HG03039 (cell line): ENCODE results near the gene TP53AIP1.

Source experiments
- ATAC-seq: cut with Tn5 transposase; IDR thresholded peaks from one replicate; pipeline ENCODE4 v1.9.1; 2021; ENCODE audit warnings: mild to moderate bottlenecking, moderate library complexity; ENCODE audit not compliant: unreplicated experiment

Gene TP53AIP1, protein sequence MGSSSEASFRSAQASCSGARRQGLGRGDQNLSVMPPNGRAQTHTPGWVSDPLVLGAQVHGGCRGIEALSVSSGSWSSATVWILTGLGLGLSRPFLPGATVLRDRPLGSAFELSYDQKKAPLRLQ

DNA sequence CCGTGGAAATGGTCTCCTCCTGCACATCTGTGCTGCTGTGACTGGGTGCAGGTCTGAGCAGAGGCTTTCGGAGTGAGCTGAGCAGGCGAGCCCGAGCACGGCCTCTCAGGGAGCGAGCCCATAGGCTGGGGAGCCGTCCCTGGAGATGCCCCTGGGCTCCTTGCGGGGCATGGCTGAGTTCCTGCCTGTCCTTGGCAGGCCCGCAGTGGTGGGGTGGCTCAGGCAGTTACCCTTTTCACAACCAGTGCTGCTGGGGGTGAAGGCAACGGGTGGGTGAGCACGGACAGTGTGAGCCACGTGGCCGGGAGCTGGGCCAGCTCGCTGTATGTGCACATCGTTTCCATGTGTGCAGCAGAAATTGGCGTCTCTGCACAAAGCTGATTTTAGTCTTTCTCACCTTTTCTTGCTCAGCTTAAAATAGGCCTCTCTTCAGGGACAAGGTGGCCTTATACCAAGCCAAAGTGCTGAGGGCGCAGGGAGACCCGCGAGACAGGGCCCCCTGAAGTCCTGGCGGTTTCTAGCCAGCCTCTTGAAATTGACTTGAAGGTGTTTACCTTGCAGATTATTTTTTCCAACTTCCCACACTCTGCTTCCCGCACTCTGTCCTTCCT lies at the start of gene TP53AIP1:
TSS of gene TP53AIP1 (minus strand) at position 55 of the 611 bp plus-strand sequence. CDS start 5,053 bp downstream, outside the sequence.
- ATAC-seq, result no peak

DNA sequence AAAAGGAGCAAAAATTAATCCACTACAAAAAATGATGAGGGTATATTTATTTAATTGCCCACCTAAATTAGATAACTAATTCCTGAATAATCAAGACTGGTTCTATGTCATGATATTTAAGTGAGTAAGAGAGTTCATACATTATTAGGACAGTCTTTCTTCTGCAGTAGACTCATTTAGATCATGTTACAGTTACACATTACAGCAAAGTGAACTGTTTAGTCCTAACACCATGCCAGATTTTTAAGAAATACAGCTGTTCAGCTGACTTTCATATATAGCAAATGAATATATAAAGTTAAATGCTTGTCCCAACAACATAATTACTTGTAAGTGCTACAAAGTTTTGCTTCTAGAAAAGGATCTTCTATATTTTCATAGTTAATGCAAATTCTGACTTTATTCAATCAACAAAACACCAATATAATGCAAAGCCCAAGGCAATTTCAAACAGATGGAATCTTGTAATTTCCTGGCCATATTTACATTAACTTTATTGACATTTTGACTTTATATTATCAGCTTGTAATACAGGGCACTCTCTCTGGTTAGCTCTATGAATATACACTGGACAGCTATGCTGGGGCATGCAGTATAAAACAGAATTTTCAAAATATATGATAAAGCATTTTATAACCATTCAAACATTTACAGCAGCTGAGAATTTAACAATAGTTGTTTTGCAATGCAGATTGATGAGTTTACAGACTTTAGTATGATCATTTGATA lies 45.7 kb upstream of the TP53AIP1 start:
- no peak for ATAC-seq

DNA sequence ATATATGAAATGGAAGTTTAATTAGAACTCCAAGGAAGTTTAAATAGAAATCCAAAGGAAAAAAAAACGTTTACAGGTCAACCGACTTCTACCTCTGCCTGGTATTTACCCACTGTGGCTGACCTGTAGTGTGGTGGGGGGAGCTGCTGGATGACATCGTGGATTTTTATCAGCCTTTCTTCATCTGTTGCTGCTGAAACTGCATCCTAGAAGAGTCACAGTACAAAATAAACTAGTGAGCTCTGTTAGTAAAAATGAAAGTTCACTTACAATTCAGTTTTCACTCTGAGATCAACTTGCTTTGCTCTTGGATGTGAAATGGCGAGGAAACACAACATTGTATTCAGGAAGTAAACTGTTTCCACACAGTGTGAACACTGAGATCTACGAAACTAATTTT lies 43.2 kb upstream of the TP53AIP1 start:
- ATAC-seq, result no peak

DNA sequence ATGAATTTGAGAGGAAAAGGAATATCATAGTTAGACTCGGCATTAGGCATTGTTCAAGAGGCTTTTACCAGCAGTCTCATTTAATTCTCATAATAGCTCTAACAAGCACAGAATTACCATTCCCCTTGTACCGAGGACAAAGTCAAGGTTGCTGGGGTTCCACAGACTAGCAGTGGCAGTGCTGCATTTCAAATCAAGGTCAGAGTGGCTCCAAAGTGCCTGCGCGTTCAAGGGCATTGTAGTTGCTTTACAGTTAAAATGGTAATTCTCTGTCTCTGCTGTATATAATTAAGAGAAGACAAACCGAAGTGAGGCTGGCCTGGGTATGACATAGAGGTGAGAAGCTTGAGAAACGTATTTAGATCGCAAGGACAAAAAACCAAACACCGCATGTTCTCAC lies 40.4 kb upstream of the TP53AIP1 start:
- no peak for ATAC-seq

DNA sequence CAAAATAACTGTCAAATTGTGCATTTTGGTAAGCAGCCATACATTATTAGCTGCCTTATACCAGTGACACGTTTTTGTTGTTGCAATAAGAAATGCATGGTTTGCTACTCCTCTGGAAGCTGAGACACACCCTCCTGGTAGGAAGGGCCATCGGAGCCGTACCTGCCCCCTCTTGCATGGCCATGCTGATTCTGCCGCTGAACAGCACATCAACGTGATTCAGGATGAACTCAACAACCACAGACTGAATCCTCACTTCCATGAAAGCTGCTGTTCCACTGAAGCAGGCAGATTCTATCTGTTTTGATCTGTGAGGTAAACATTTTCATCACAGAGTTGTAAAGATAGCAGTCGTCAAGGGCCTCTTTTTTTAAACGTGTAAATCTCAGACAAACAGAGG lies 38.6 kb upstream of the TP53AIP1 start:
- no peak for ATAC-seq

DNA sequence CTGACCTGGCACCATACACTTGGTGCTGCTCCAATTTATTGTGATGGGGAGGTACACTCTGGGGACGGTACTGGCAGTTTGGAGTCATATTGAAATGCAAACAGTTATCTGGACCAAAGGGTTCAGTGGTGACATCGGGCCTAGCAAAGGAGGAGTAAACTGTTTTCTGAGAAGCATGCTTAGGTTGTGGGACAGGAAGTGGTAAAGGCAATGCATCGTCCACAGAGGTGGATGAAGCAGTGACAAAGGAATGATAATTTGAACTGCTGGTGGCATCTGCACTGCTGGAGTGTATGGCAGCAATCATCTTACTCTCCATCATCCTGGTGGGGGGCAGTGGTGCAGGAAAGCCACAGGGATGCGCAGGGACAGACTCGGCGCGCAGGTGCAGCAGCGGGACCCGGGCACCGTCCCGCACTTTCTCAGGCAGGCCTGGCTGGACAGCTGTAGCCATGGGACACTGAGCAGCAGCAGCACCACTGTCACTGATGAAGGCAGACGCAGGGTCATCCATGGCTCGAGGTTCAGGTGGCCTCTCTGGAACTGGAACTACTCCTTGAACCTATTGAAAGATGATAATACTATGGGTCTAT lies 28.0 kb upstream of the TP53AIP1 start:
- ATAC-seq, result no peak

DNA sequence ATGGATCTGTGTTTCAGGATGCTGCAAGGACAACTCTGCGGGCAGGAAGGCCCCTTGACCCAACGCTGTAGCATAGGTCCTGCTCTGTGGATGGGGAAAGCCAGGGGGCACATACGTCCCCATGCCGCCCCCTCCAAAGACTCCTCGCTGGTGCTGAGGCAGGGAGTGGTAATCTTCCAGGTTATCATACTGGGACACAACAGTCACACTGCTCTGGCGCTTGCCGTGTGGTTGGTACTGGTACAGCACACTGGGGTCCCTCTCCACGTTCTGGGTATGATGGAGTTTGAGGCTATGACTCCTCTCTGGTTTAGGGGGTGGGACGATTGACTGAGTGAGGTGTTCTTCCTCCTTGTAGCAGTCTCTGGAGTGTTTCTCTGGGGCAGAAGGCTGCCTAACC lies 26.2 kb upstream of the TP53AIP1 start:
- ATAC-seq, result no peak

DNA sequence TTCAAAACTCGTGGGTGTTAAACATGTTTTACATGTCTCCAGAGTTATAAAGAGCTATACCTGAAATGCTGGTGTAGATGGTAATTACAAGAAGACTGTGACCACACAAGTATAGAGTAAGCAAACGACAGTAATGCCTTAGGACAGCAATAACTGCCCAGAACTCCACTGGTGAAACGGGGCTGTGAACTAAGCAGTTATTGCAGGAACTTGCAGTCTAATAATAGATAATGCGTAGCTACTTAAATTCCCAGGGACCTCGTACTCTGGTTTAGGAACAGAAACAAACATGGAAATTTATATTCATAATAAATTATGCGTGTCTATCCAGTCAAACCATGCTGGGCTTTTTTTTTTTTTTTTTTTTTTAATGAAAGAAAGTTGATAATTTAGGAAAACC lies 24.9 kb upstream of the TP53AIP1 start:
- ATAC-seq, result no peak

DNA sequence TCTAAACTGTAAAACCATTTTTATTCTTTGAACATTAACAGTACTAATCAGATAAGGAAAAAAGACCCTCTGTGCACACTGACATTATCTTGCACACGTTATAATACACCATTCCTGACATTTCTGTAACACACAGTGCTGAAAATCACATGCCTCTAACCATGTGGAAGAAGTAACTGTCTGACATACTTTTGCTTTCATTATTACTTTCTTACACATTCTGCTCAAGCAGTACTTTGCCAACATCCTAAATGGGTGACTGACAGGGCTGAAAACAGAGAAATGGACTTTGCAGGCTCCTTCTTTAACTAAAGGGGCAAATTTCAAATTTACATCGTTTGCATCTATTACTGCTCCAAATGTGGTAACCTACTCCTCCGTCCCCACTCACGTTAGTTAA lies 22.8 kb upstream of the TP53AIP1 start:
- ATAC-seq, result peak; percentile 96

DNA sequence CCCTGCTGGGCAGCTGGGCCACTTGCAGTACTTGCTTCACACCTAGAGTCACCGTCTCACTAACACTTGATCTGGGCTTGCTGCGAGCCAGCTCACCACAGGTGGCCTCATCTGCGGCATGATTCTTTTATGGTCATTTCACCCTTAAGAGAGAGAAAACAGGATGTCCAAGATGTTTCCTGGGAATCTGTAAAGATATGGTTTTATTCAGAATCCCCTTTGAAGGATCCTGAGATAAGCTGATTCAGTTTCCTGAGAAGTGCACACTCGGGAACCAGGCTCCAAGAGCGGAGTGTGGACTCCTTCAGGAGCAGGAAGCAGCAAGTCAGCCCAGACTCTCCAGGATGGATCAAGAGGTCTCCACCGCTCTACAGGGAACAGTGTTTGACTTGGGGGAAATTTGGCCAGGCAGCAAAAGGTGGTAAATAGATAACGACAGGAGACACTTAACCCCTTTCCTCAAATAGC lies 21.8 kb upstream of the TP53AIP1 start:
- ATAC-seq, result no peak

DNA sequence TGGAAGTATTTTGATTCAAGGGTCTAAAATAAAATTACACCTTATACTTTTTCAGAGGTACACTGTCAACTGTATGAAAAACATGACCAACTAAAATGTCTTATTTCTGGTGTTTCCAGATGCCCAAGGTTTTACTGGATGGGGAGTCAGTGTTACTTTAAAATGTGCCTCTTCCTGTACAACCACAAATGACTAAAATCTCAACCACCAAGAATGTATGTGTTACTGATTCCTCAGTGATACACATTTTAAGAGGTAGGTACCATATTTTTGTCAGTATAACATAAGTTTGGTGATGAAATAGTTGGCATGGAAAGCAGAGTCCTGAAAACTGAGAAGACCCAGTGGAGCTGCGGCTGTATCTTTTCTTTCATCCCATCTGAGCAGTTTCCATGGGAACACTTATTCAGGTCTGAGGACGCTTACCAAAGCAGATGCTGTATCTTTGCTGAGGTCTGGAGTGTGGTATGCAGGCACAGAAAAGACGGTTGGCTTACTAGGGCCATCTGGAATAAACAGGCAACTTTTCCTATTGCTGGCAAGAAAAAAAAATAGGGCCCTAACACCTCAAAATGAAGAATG lies 21.2 kb upstream of the TP53AIP1 start:
- no peak for ATAC-seq

DNA sequence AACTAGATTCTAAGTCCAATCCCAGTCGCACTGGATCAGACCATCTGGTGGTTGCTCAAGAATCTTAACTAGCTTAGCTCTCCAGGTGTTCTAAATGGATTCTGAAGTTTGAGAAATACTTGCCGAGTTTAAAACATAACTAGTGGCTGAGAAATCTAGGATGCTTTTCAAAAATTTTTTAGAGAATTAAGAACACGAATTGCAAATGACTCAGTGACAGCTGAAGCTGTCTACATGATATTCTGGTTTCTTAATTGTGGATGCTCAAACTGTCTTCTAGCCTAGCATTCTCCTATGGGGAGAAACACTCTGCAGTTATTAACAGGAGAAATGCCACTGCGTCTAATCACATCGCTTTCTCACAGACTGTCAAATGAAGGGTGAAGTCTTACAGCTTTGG lies 20.2 kb upstream of the TP53AIP1 start:
- ATAC-seq, result no peak

DNA sequence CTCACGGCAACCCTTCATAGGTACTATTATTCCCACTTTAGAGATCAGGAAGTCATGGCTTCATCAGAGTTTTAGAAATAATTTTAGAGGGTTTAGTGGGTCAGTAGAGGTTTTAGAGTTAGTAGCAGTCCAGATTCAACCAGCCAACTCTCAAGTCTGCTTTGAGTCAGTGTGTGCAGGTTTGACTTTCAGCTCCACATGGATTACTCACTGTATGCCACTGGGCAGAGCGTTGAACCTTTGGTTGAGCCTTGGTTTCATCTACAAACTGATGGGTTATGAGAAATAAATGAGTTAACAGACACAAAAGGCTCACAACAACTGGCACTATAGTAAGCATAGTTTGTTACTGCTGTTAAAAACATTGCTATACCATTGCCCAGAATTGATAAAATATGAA lies 19.0 kb upstream of the TP53AIP1 start:
- ATAC-seq, result no peak

DNA sequence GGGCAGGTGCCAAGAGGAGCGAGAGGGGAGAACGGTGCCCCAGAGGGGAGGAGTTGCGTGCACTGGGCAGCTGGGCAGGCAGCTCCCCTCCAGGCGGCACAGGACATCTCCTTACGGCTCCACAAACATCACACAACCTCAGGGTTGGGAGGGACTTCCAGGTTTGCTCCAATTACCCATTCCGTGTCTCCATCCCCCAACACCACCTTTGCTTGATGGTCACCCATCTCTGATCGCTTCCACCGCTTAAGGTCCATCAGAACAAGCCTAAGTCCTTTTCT lies 14.5 kb upstream of the TP53AIP1 start:
- no peak for ATAC-seq

DNA sequence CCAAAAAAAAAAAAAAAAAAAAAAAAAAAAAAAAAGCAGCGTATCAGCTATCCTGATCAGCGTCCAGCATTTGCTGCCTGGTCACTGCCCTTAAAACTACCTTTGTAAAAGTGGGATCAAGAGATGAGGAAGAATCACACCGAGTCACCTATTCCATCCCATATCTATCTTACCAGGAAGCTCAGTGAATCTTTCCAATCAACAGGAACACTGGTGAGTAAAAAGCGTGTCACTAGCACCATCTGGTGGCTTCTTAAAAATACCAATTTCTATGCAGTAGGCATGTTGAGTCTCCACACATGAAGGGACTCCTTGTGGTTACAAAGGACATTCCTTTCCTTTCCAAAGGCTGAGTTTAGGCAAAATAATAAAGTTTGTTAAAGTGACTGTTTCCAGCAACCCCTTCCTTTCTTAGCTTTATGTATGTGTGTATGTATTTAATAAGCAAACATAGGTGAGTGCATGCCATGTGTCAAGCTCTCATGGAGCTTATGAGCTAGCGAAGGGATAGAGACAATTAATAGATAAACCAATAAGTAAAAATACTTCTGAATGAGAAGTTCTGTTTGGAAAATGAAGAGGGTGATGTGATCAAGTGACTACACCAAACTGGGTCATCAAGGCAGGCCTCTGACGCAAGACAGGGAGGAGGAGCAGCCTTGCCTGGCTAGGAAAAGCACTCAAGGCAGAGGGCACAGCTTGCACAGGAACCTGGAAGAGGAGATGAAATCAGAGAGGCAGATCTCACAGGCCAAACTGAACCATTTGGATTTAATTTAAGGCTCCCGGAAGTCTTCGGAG lies 13.9 kb upstream of the TP53AIP1 start:
- no peak for ATAC-seq

DNA sequence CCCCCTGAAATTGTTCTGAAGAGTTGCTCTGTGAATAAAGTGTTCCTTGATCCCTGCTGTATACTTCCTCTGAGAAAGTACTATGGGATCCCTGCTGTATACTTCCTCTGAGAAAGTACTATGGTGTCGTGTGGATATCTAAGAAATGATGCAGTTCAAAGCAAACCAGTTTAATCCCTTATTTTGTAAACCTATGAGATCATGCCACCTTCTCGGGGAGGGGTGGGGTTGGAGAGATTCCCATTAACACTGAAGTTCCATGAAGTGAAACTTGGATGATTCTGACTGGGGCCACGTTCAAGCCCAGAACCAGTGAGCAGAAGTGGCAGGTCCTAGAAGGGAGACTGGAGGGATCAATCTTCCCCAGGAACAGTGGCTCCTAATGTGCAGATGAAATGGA lies 13.0 kb upstream of the TP53AIP1 start:
- no peak for ATAC-seq

DNA sequence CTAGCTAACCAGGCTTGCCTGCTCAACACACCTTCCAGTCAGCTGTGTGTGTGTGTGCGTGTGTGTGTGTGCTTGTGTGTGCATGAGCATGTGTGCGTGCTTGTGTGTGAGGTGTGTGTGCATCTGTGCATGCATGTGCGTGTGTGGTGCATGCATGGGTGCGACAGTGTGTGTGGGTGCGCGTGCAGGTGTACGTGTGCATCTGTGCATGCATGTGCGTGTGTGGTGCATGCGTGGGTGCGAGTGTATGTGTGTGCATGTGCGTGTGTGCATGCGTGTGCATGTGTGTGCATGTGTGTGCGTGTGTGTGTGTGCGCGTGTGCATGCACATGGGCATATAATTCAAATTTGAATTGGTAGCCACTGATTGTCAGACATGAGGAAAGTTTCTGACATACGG lies 10.5 kb upstream of the TP53AIP1 start:
- no peak for ATAC-seq

DNA sequence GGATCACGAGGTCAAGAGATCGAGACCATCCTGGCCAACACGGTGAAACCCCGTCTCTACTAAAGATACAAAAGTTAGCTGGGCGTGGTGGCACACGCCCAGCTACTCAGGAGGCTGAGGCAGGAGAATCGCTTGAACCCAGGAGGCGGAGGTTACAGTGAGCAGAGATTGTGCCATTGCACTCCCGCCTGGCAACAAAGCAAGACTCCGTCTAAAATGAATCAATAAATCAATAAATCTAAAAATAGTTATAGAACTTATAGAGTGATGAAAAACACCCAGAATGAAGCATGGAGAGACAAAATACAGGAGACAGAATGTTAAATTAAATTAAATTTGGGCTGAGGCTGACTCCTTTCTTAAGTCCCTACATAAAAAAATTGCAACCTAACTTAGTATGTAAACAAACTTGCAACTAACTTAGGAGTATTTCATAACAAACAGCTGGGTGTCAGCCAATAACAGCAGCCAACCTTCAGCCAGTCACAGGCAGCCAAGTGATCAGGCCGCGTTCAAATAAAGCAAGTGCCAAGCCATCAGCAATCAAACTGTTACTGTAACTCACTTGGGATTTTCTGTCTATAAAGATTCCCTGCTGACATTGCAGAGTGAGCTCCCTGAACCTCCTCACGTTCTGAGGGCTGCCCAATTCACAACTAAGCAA lies 7.3 kb upstream of the TP53AIP1 start:
- ATAC-seq, result no peak

DNA sequence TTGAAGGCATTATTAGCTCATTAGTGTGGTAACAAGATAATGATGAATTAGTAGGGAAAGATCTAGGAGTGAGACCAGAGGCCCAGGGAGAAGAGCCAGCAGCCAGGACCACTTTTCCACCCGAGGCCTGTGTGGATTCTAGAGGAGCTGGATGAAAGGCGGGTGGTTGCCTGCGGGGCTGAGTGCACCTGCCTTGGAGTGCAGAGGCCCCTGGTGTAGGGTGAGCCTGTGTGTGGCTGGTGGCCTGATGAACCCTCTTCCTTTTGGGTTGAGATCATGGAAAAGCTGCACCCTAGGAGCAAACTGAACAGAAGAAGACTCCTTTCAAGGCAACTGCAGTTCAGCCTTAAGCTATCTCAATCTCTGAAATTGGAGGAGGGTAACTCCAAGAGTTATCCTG lies 5.9 kb upstream of the TP53AIP1 start:
- ATAC-seq, result no peak

DNA sequence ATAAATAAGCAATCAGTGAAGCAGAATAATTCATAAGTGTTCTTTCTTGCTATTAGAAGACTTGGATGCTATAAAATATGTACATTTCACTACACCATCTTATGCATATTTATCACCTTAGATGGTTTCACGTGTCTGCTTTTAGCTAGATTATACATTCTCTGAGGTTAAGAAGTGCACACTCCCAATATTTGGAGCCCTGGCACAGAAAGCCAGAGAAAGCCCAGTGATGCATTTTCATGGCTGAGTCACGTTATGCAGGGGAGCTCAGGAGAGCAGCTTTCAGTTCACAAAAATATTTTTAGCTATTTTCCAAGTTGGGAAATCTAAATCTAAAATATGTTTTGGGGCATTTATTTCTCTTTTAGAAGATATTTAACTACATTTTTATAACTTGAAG lies 5.1 kb upstream of the TP53AIP1 start:
- ATAC-seq, result no peak

DNA sequence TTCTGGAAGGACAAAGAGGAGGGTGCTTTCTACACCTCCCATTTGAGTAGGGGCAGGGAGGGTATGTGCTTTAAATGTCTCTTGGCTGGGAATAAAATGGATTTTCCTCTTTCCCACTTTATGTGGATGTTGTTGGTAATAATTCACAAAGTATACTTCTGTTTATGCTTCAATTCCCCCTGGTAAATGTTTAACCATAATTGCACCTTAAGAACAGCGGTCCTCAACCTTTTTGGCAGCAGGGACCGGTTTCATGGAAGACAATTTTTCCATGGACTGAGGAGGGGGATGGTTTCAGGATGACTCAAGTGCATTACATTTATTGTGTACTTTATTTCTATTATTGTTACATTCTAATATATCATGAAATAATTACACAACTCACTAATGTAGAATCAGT lies 4.0 kb upstream of the TP53AIP1 start:
- ATAC-seq, result no peak
